Measurements from ENCODE around the gene ACCS. TPM values are rescaled to one million over a fixed set of nuclear protein-coding genes. Genes with fewer than 3 reads are reported as not detected.

The ACCS gene
- total and polyA plus RNA-seq, 9 of the 15 experiments (the other 6 are each of a cell fraction or from before 2014, with no cell fraction given), result 4.2 to 25.9 (median 16.3) TPM

GRCh38 chr11:44133335-44133946, 67.4 kb downstream of the ACCS start (continued):
- TF ChIP-seq, protein P1, sequence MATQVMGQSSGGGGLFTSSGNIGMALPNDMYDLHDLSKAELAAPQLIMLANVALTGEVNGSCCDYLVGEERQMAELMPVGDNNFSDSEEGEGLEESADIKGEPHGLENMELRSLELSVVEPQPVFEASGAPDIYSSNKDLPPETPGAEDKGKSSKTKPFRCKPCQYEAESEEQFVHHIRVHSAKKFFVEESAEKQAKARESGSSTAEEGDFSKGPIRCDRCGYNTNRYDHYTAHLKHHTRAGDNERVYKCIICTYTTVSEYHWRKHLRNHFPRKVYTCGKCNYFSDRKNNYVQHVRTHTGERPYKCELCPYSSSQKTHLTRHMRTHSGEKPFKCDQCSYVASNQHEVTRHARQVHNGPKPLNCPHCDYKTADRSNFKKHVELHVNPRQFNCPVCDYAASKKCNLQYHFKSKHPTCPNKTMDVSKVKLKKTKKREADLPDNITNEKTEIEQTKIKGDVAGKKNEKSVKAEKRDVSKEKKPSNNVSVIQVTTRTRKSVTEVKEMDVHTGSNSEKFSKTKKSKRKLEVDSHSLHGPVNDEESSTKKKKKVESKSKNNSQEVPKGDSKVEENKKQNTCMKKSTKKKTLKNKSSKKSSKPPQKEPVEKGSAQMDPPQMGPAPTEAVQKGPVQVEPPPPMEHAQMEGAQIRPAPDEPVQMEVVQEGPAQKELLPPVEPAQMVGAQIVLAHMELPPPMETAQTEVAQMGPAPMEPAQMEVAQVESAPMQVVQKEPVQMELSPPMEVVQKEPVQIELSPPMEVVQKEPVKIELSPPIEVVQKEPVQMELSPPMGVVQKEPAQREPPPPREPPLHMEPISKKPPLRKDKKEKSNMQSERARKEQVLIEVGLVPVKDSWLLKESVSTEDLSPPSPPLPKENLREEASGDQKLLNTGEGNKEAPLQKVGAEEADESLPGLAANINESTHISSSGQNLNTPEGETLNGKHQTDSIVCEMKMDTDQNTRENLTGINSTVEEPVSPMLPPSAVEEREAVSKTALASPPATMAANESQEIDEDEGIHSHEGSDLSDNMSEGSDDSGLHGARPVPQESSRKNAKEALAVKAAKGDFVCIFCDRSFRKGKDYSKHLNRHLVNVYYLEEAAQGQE (IDR thresholded peaks at IDR 0.05; ENCODE audit: borderline replicate concordance), result peak; percentile 48; the same call in 1 of the 2 replicates
- TF ChIP-seq, protein P1 (CRISPR knock-in tag; IDR thresholded peaks at IDR 0.05; ENCODE audit: low read depth), result no peak
- TF ChIP-seq, protein P2, sequence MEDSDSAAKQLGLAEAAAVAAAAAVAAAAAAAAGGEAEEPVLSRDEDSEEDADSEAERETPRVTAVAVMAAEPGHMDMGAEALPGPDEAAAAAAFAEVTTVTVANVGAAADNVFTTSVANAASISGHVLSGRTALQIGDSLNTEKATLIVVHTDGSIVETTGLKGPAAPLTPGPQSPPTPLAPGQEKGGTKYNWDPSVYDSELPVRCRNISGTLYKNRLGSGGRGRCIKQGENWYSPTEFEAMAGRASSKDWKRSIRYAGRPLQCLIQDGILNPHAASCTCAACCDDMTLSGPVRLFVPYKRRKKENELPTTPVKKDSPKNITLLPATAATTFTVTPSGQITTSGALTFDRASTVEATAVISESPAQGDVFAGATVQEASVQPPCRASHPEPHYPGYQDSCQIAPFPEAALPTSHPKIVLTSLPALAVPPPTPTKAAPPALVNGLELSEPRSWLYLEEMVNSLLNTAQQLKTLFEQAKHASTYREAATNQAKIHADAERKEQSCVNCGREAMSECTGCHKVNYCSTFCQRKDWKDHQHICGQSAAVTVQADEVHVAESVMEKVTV (CRISPR knock-in tag; IDR thresholded peaks at IDR 0.05), result peak; percentile 35; the same call in 1 of the 2 replicates
- TF ChIP-seq ZNF311 (CRISPR knock-in tag; IDR thresholded peaks at IDR 0.05), result no peak
- TF ChIP-seq, protein P3, sequence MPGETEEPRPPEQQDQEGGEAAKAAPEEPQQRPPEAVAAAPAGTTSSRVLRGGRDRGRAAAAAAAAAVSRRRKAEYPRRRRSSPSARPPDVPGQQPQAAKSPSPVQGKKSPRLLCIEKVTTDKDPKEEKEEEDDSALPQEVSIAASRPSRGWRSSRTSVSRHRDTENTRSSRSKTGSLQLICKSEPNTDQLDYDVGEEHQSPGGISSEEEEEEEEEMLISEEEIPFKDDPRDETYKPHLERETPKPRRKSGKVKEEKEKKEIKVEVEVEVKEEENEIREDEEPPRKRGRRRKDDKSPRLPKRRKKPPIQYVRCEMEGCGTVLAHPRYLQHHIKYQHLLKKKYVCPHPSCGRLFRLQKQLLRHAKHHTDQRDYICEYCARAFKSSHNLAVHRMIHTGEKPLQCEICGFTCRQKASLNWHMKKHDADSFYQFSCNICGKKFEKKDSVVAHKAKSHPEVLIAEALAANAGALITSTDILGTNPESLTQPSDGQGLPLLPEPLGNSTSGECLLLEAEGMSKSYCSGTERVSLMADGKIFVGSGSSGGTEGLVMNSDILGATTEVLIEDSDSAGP (CRISPR knock-in tag; IDR thresholded peaks at IDR 0.05), result no peak
- TF ChIP-seq SRSF1 (IDR thresholded peaks at IDR 0.05; ENCODE audit: low read depth, low read length), result no peak
- TF ChIP-seq SMARCE1 (IDR thresholded peaks at IDR 0.05), result no peak
- no peak for TF ChIP-seq ZNF589 (CRISPR knock-in tag; IDR thresholded peaks at IDR 0.05; ENCODE audit: low read depth)
- peak; percentile 43 to 76 (median 72) for TF ChIP-seq CTCF (IDR thresholded peaks at IDR 0.05 in 2 of 3, conservative IDR thresholded peaks at IDR 0.05 in 1 of 3; ENCODE audit: insufficient read depth in 2 of 3, low read depth in 1 of 3, low read length in 3 of 3)
- TF ChIP-seq ZNF41 (CRISPR knock-in tag; conservative IDR thresholded peaks at IDR 0.05), result no peak
- no peak for TF ChIP-seq CTCFL (IDR thresholded peaks at IDR 0.05; ENCODE audit: borderline replicate concordance, insufficient read depth, low read depth, low read length, poor library complexity, severe bottlenecking)
